LNCAP (cell line): Measurements from ENCODE around the gene SMARCE1.

Experiments used
- TF ChIP-seq, protein P1 (sequence below): fragments of 450-650 bp; IDR thresholded peaks from 2 replicates; pipeline ENCODE4 v1.5.1; 2017; ENCODE audit warnings: mild to moderate bottlenecking

Gene SMARCE1

GRCh38 chr17:40590742-40591141 is 56.9 kb downstream of the SMARCE1 start:
- TF ChIP-seq, protein P1, sequence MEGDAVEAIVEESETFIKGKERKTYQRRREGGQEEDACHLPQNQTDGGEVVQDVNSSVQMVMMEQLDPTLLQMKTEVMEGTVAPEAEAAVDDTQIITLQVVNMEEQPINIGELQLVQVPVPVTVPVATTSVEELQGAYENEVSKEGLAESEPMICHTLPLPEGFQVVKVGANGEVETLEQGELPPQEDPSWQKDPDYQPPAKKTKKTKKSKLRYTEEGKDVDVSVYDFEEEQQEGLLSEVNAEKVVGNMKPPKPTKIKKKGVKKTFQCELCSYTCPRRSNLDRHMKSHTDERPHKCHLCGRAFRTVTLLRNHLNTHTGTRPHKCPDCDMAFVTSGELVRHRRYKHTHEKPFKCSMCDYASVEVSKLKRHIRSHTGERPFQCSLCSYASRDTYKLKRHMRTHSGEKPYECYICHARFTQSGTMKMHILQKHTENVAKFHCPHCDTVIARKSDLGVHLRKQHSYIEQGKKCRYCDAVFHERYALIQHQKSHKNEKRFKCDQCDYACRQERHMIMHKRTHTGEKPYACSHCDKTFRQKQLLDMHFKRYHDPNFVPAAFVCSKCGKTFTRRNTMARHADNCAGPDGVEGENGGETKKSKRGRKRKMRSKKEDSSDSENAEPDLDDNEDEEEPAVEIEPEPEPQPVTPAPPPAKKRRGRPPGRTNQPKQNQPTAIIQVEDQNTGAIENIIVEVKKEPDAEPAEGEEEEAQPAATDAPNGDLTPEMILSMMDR: no peak

GRCh38 chr17:40588552-40588951 is 59.1 kb downstream of the SMARCE1 start:
- TF ChIP-seq, protein P1: no peak

- TF ChIP-seq, protein P1: no peak
Observed at GRCh38 chr17:40582328-40582901, 65.2 kb downstream of the SMARCE1 start.

GRCh38 chr17:40580140-40580539 is 67.5 kb downstream of the SMARCE1 start:
- TF ChIP-seq, protein P1: no peak

DNA sequence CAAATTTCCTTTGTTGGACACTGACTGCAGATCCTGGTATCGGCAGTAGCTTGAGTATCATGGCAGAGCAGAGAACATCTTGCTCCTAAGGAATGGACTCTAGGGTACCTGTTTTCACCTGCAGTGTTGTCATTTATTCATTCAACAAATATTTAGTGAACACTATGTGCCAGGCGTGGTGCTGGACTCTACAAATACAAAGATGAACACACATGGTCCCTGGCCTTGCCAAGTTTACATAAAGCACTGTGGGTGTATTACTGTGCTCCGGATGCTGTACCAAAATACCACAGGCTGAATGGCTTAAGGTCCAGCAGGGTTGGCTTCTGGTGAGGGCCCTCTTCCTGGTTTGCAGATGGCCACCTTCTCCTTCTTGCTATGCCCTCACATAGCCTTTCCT is 68.1 kb downstream of the SMARCE1 start:
- TF ChIP-seq, protein P1: no peak

GRCh38 chr17:40577611-40578065 is 70.0 kb downstream of the SMARCE1 start:
- TF ChIP-seq, protein P1: no peak

DNA sequence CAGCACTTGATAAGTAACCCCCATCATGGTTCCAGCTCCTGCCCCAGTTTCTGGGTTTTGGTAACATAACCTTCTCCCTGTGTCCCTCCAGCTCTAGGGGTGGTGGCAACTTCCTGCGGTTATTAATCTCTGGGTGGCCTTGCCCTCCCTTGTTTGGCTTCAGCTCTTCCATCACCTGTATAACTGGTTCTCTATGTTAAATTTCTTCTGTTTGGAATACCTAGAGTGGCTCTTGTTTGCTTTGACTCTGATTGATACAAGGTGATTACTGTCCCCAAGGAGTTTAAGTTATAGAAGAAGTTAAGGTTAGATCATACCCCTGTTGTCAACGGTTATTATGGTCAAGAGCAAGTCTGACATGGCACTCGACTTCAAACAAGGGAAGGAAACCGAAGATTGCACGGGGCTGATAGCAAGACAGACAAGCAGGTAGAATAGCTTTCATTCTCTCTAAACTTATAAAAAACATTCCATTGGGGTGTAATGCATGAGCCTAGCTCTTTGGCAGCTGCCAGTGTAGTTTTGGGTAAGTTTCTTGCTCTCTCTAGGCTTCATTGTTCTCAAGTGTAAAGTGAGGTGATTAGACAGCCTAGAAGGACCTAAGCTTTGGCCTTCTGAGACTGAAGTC is 71.4 kb downstream of the SMARCE1 start:
- TF ChIP-seq, protein P1: no peak
